ENCODE data around the gene FAM184B.

FAM184B gene

GRCh38 chr4:17763931-17764330 is 17.5 kb downstream of the FAM184B start:
- no peak for TF ChIP-seq ZNF274 (IDR thresholded peaks at IDR 0.05; ENCODE audit: low read depth, low read length)
- no peak overlapping the region for H3K4me3 ChIP-seq (ENCODE audit: low read length)

GRCh38 chr4:17763416-17763815 is 18.0 kb downstream of the FAM184B start:
- no peak overlapping the region for H3K4me3 ChIP-seq (ENCODE audit: low read length)
- no peak for TF ChIP-seq ZNF274 (IDR thresholded peaks at IDR 0.05; ENCODE audit: low read depth, low read length)

- TF ChIP-seq ZNF274 (IDR thresholded peaks at IDR 0.05; ENCODE audit: low read depth, low read length), result no peak
- H3K4me3 ChIP-seq (ENCODE audit: low read length), result no peak overlapping the region
These were observed 18.7 kb downstream of the FAM184B start for GRCh38 chr4:17762726-17763125.

- no peak for TF ChIP-seq ZNF274 (IDR thresholded peaks at IDR 0.05; ENCODE audit: low read depth, low read length)
- H3K4me3 ChIP-seq (ENCODE audit: low read length), result no peak overlapping the region
These were observed 20.4 kb downstream of the FAM184B start for GRCh38 chr4:17761062-17761461.

- no peak for TF ChIP-seq ZNF274 (IDR thresholded peaks at IDR 0.05; ENCODE audit: low read depth, low read length)
- H3K4me3 ChIP-seq (ENCODE audit: low read length), result no peak overlapping the region
These were observed 20.8 kb downstream of the FAM184B start for GRCh38 chr4:17760626-17761025.

- TF ChIP-seq ZNF274 (IDR thresholded peaks at IDR 0.05; ENCODE audit: low read depth, low read length), result no peak
- H3K4me3 ChIP-seq (ENCODE audit: low read length), result no peak overlapping the region
These were observed 22.9 kb downstream of the FAM184B start for GRCh38 chr4:17758485-17758884.

GRCh38 chr4:17757621-17758020 is 23.8 kb downstream of the FAM184B start:
- H3K4me3 ChIP-seq (ENCODE audit: low read length), result no peak overlapping the region
- TF ChIP-seq ZNF274 (IDR thresholded peaks at IDR 0.05; ENCODE audit: low read depth, low read length), result no peak

GRCh38 chr4:17753646-17754045 is 27.8 kb downstream of the FAM184B start:
- no peak overlapping the region for H3K4me3 ChIP-seq (ENCODE audit: low read length)
- TF ChIP-seq ZNF274 (IDR thresholded peaks at IDR 0.05; ENCODE audit: low read depth, low read length), result no peak

GRCh38 chr4:17740702-17741101 is 40.7 kb downstream of the FAM184B start:
- H3K4me3 ChIP-seq (ENCODE audit: low read length), result no peak overlapping the region
- TF ChIP-seq ZNF274 (IDR thresholded peaks at IDR 0.05; ENCODE audit: low read depth, low read length), result no peak

GRCh38 chr4:17736484-17736883 is 44.9 kb downstream of the FAM184B start:
- H3K4me3 ChIP-seq (ENCODE audit: low read length), result no peak overlapping the region
- TF ChIP-seq ZNF274 (IDR thresholded peaks at IDR 0.05; ENCODE audit: low read depth, low read length), result no peak

GRCh38 chr4:17726911-17727310 is 54.5 kb downstream of the FAM184B start:
- no peak overlapping the region for H3K4me3 ChIP-seq (ENCODE audit: low read length)
- no peak for TF ChIP-seq ZNF274 (IDR thresholded peaks at IDR 0.05; ENCODE audit: low read depth, low read length)

GRCh38 chr4:17723648-17724047 is 57.8 kb downstream of the FAM184B start:
- no peak overlapping the region for H3K4me3 ChIP-seq (ENCODE audit: low read length)
- TF ChIP-seq ZNF274 (IDR thresholded peaks at IDR 0.05; ENCODE audit: low read depth, low read length), result no peak

- no peak for TF ChIP-seq ZNF274 (IDR thresholded peaks at IDR 0.05; ENCODE audit: low read depth, low read length)
- no peak overlapping the region for H3K4me3 ChIP-seq (ENCODE audit: low read length)
These were observed 59.1 kb downstream of the FAM184B start for GRCh38 chr4:17722356-17722700.

GRCh38 chr4:17721496-17722355 is 59.7 kb downstream of the FAM184B start:
- no peak overlapping the region for H3K4me3 ChIP-seq (ENCODE audit: low read length)
- TF ChIP-seq ZNF274 (IDR thresholded peaks at IDR 0.05; ENCODE audit: low read depth, low read length), result no peak

- no peak overlapping the region for H3K4me3 ChIP-seq (ENCODE audit: low read length)
- no peak for TF ChIP-seq ZNF274 (IDR thresholded peaks at IDR 0.05; ENCODE audit: low read depth, low read length)
These were observed 62.3 kb downstream of the FAM184B start for GRCh38 chr4:17719106-17719505.

GRCh38 chr4:17718471-17718870 is 63.0 kb downstream of the FAM184B start:
- TF ChIP-seq ZNF274 (IDR thresholded peaks at IDR 0.05; ENCODE audit: low read depth, low read length), result no peak
- no peak overlapping the region for H3K4me3 ChIP-seq (ENCODE audit: low read length)
